GM23338 (cell line): ENCODE data around the gene CFLAR. TPM values are rescaled to one million over a fixed set of nuclear protein-coding genes. Genes with fewer than 3 reads are reported as not detected.

Experiments used
- ATAC-seq: fragments of 200-7000 bp; cut with Tn5 transposase; 3 replicates; pipeline ENCODE4 v1.9.1; 2020
- DNase-seq: peaks from one replicate; pipeline ENCODE4 v3.0.0-alpha.2; 2015; ENCODE audit warnings: low spot score
- H2AFZ ChIP-seq: fragments of 200-600 bp; sonication (generic); 2 replicates; pipeline ENCODE4 v1.8.0; 2016; ENCODE audit warnings: antibody characterized with exemption, mild to moderate bottlenecking, moderate library complexity
- H3F3A ChIP-seq: fragments of 200-600 bp; sonication (generic); replicated peaks from 2 replicates; pipeline ENCODE4 v1.8.0; 2017; ENCODE audit warnings: antibody characterized with exemption, mixed run types, low read depth
- H3K27ac ChIP-seq: fragments of 200-600 bp; sonication (generic); 2 replicates; pipeline ENCODE4 v1.6.1; 2016; ENCODE audit warnings: low read depth
- H3K27me3 ChIP-seq: fragments of 200-600 bp; sonication (generic); 2 replicates; pipeline ENCODE4 v1.8.0; 2016; ENCODE audit warnings: mild to moderate bottlenecking, mixed run types, moderate library complexity; ENCODE audit not compliant: insufficient read depth
- H3K36me3 ChIP-seq: fragments of 200-600 bp; sonication (generic); 2 replicates; pipeline ENCODE4 v1.8.0; 2016; ENCODE audit warnings: mild to moderate bottlenecking; ENCODE audit not compliant: insufficient read depth
- H3K4me1 ChIP-seq: fragments of 200-600 bp; sonication (generic); 2 replicates; pipeline ENCODE4 v1.8.0; 2016; ENCODE audit warnings: mild to moderate bottlenecking, moderate library complexity; ENCODE audit not compliant: insufficient read depth
- H3K4me2 ChIP-seq: fragments of 200-600 bp; sonication (generic); 2 replicates; pipeline ENCODE4 v1.7.1; 2017; ENCODE audit warnings: mixed run types
- H3K4me3 ChIP-seq: fragments of 200-600 bp; sonication (generic); 2 replicates; pipeline ENCODE4 v1.6.1; 2016; ENCODE audit warnings: mixed run types
- H3K79me2 ChIP-seq: fragments of 200-600 bp; sonication (generic); replicated peaks from 2 replicates; pipeline ENCODE4 v1.8.0; 2017; ENCODE audit warnings: mild to moderate bottlenecking; ENCODE audit not compliant: insufficient read depth
- H3K9me2 ChIP-seq: fragments of 200-600 bp; sonication (generic); 2 replicates; pipeline ENCODE4 v1.8.0; 2017; ENCODE audit not compliant: insufficient read depth
- H4K20me1 ChIP-seq: fragments of 200-600 bp; sonication (generic); replicated peaks from 2 replicates; pipeline ENCODE4 v1.8.0; 2017; ENCODE audit warnings: mild to moderate bottlenecking; ENCODE audit not compliant: insufficient read depth
- H3K27ac Mint-ChIP-seq: 2 replicates; pipeline ENCODE4 v1.8.0; 2020; ENCODE audit warnings: inconsistent platforms, mild to moderate bottlenecking, moderate library complexity, mixed read lengths
- H3K27me3 Mint-ChIP-seq: 3 replicates; pipeline ENCODE4 v1.8.0; 2022; ENCODE audit warnings: low read depth, mild to moderate bottlenecking, moderate library complexity, mixed read lengths, inconsistent platforms; ENCODE audit not compliant: insufficient read depth, poor library complexity
- H3K36me3 Mint-ChIP-seq: 3 replicates; pipeline ENCODE4 v1.8.0; 2021; ENCODE audit warnings: low read depth, mild to moderate bottlenecking, inconsistent platforms, moderate library complexity, mixed read lengths
- H3K4me1 Mint-ChIP-seq: 3 replicates; pipeline ENCODE4 v1.8.0; 2020; ENCODE audit warnings: mild to moderate bottlenecking, inconsistent platforms, mixed read lengths
- H3K4me3 Mint-ChIP-seq: 3 replicates; pipeline ENCODE4 v1.8.0; 2021; ENCODE audit warnings: moderate library complexity, mild to moderate bottlenecking, inconsistent platforms, mixed read lengths
- H3K9me3 Mint-ChIP-seq: 3 replicates; pipeline ENCODE4 v1.8.0; 2020; ENCODE audit warnings: moderate library complexity, mild to moderate bottlenecking, inconsistent platforms, mixed read lengths
- CREB1 ChIP-seq: fragments of 250-450 bp; sonication (Bioruptor Pico); IDR thresholded peaks from 2 replicates; pipeline ENCODE4 v1.5.0; 2020; ENCODE audit warnings: low read depth, mild to moderate bottlenecking, moderate library complexity
- CTCF ChIP-seq, 2 experiments: fragments of 200-600 bp in 1 of 2; sonication (generic) in 1 of 2; conservative IDR thresholded peaks; 2 replicates each; pipeline versions ENCODE4 v1.5.1 to v1.6.1; 2016 to 2017; ENCODE audit warnings: antibody characterized with exemption in 2 of 2, low read depth in 2 of 2, mild to moderate bottlenecking in 2 of 2, moderate library complexity in 1 of 2
- EZH2 ChIP-seq: fragments of 200-600 bp; sonication (generic); IDR thresholded peaks from one replicate; pipeline ENCODE4 v1.8.0; 2017; ENCODE audit warnings: antibody characterized with exemption, mild to moderate bottlenecking, low read depth; ENCODE audit not compliant: unreplicated experiment
- EZH2phosphoT487 ChIP-seq: fragments of 200-600 bp; sonication (generic); IDR thresholded peaks from one replicate; pipeline ENCODE4 v1.8.1; 2018; ENCODE audit warnings: antibody characterized with exemption; ENCODE audit not compliant: unreplicated experiment
- JUNB ChIP-seq: IDR thresholded peaks from one replicate; pipeline ENCODE4 v1.6.1; 2016; ENCODE audit warnings: antibody characterized with exemption; ENCODE audit not compliant: unreplicated experiment
- NANOG ChIP-seq: IDR thresholded peaks from 2 replicates; pipeline ENCODE4 v1.6.1; 2016; ENCODE audit warnings: antibody characterized with exemption, borderline replicate concordance
- POLR2AphosphoS5 ChIP-seq: IDR thresholded peaks from 2 replicates; pipeline ENCODE4 v1.6.1; 2016; ENCODE audit warnings: antibody characterized with exemption, low read depth
- REST ChIP-seq: IDR thresholded peaks from one replicate; pipeline ENCODE4 v1.6.1; 2018; ENCODE audit warnings: antibody characterized with exemption; ENCODE audit not compliant: unreplicated experiment
- ZNF331 ChIP-seq: fragments of 250-450 bp; sonication (Bioruptor Pico); IDR thresholded peaks from 2 replicates; pipeline ENCODE4 v1.5.0; 2020; ENCODE audit warnings: low read depth, mild to moderate bottlenecking, moderate library complexity
- polyA plus RNA-seq: library from polyadenylated mRNA; unstranded; fragments of >200 nt; fragmentation: Nextera tagmentation; extraction: Ambion mirVana; gene quantifications from 2 replicates; pipeline ENCODE4 v1.2.1, GENCODE V29; 2016
- total RNA-seq: library from RNA; depleted of rRNA; stranded (reverse); fragments of >200 nt; shearing (Covaris generic); gene quantifications from 2 replicates; pipeline ENCODE4 v1.2.3, GENCODE V29; 2014
- TF ChIP-seq, protein P1 (sequence below): IDR thresholded peaks from 2 replicates; pipeline ENCODE4 v1.6.1; 2016; ENCODE audit warnings: antibody characterized with exemption

The CFLAR gene
- total and polyA plus RNA-seq, 2 experiments from 2014 or later = 10.1 to 15.1 TPM

- ATAC-seq (no peak), DNase-seq (no peak)
- peaks cover 26% of the 10 kb centered on the region; the same call in 2 of the 3 replicates for H3K9me3 Mint-ChIP-seq
- TF ChIP-seq EZH2 (no peak), CTCF (conservative IDR thresholded peaks at IDR 0.05; ENCODE audit: low read depth in 2 of 2) (no peak), POLR2AphosphoS5 (no peak), JUNB (no peak), NANOG (no peak), CREB1 (CRISPR knock-in tag) (no peak)
- TF ChIP-seq, protein P1, sequence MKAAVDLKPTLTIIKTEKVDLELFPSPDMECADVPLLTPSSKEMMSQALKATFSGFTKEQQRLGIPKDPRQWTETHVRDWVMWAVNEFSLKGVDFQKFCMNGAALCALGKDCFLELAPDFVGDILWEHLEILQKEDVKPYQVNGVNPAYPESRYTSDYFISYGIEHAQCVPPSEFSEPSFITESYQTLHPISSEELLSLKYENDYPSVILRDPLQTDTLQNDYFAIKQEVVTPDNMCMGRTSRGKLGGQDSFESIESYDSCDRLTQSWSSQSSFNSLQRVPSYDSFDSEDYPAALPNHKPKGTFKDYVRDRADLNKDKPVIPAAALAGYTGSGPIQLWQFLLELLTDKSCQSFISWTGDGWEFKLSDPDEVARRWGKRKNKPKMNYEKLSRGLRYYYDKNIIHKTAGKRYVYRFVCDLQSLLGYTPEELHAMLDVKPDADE = no peak
- H3K36me3 Mint-ChIP-seq = peaks cover 23% of the 10 kb centered on the region
- Histone ChIP-seq H4K20me1 (no peaks in the 10 kb centered on the region), H3K79me2 (no peaks in the 10 kb centered on the region), H3K27ac (no peak overlapping the region), H3K4me2 (no peak overlapping the region), H2AFZ (no peak overlapping the region), H3K27me3 (no peaks in the 10 kb centered on the region), H3K4me3 (no peak overlapping the region), H3K36me3 (no peaks in the 10 kb centered on the region; the same call in 1 of the 2 replicates), H3K4me1 (peaks cover 15% of the 10 kb centered on the region), H3K9me2 (0 out of 2 replicates have a peak, but pooled peaks cover 3% of the 10 kb centered on the region), H3F3A (0 out of 2 replicates have a peak, but pooled peaks cover 3% of the 10 kb centered on the region)
- peaks cover 16% of the 10 kb centered on the region for H3K4me1 Mint-ChIP-seq
- H3K27ac Mint-ChIP-seq = no peak overlapping the region
- H3K4me3 Mint-ChIP-seq = no peak overlapping the region
- H3K27me3 Mint-ChIP-seq = peaks cover 11% of the 10 kb centered on the region
Measured at GRCh38 chr2:201171259-201171814, 55.4 kb downstream of the CFLAR start.

GRCh38 chr2:201172279-201172678 lies 56.3 kb downstream of the CFLAR start:
- H3K79me2 ChIP-seq = no peaks in the 10 kb centered on the region
- H3K9me3 Mint-ChIP-seq = peaks cover 18% of the 10 kb centered on the region; the same call in 2 of the 3 replicates
- H3K4me3 ChIP-seq = no peak overlapping the region
- peaks cover 16% of the 10 kb centered on the region for H3K4me1 Mint-ChIP-seq
- no peak for DNase-seq
- 0 out of 2 replicates have a peak, but pooled peaks cover 3% of the 10 kb centered on the region for H3K9me2 ChIP-seq
- H3K4me2 ChIP-seq = no peak overlapping the region
- no peak overlapping the region for H3K27ac ChIP-seq
- no peaks in the 10 kb centered on the region for H4K20me1 ChIP-seq
- ATAC-seq = no peak
- peaks cover 15% of the 10 kb centered on the region for H3K4me1 ChIP-seq
- H3K4me3 Mint-ChIP-seq = no peak overlapping the region
- no peak overlapping the region for H2AFZ ChIP-seq
- H3K27me3 ChIP-seq = no peaks in the 10 kb centered on the region
- no peak overlapping the region for H3K27ac Mint-ChIP-seq
- H3K36me3 ChIP-seq = no peaks in the 10 kb centered on the region
- H3F3A ChIP-seq = peaks cover 3% of the 10 kb centered on the region; the same call in 1 of the 2 replicates
- H3K36me3 Mint-ChIP-seq = peaks cover 14% of the 10 kb centered on the region
- peaks cover 11% of the 10 kb centered on the region for H3K27me3 Mint-ChIP-seq
- TF ChIP-seq EZH2 (no peak), REST (no peak), CTCF (conservative IDR thresholded peaks at IDR 0.05; ENCODE audit: low read depth in 2 of 2) (no peak), EZH2phosphoT487 (no peak), NANOG (no peak), JUNB (no peak), ZNF331 (CRISPR knock-in tag) (no peak)
- TF ChIP-seq, protein P1 = no peak
